Muscle layer of duodenum (tissue), 2 donors: ENCODE results near the gene YWHAQ.

Source experiments
- H3K27ac ChIP-seq: one replicate; pipeline ENCODE4 v1.7.0; 2013; ENCODE audit warnings: mild to moderate bottlenecking, low read length
- H3K27me3 ChIP-seq: one replicate; pipeline ENCODE4 v1.7.0; 2013; ENCODE audit warnings: low read depth, mild to moderate bottlenecking, control low read depth, low read length
- H3K36me3 ChIP-seq, 2 donors: one replicate each; pipeline ENCODE4 v1.7.0; 2013; ENCODE audit warnings: low read length in 2 of 2, control low read depth in 1 of 2, mild to moderate bottlenecking in 1 of 2; ENCODE audit not compliant: insufficient read depth in 2 of 2, control insufficient read depth in 1 of 2
- H3K4me1 ChIP-seq, 2 donors: one replicate each; pipeline ENCODE4 v1.7.0; 2013; ENCODE audit warnings: low read length in 2 of 2, mild to moderate bottlenecking in 2 of 2, control low read depth in 1 of 2, moderate library complexity in 1 of 2; ENCODE audit not compliant: insufficient read depth in 2 of 2, control insufficient read depth in 1 of 2
- H3K4me3 ChIP-seq, 2 donors: one replicate each; pipeline ENCODE4 v1.7.0; 2013; ENCODE audit warnings: low read length in 2 of 2, low read depth in 1 of 2, mild to moderate bottlenecking in 1 of 2
- H3K9me3 ChIP-seq, 2 donors: one replicate each; pipeline ENCODE4 v1.7.0; 2013; ENCODE audit warnings: low read length in 2 of 2, control low read depth in 1 of 2, mild to moderate bottlenecking in 1 of 2; ENCODE audit not compliant: control insufficient read depth in 1 of 2
- donor health status: healthy.

Gene YWHAQ

GRCh38 chr2:9665898-9666297 is 35.1 kb upstream of the YWHAQ start:
- no peak overlapping the region for H3K4me3 ChIP-seq
- no peaks in the 10 kb centered on the region for H3K27me3 ChIP-seq
- no peak overlapping the region for H3K27ac ChIP-seq
- H3K4me1 ChIP-seq = no peaks in the 10 kb centered on the region
- H3K9me3 ChIP-seq = no peaks in the 10 kb centered on the region
- no peaks in the 10 kb centered on the region for H3K36me3 ChIP-seq

- H3K4me3 ChIP-seq = no peak overlapping the region
- no peaks in the 10 kb centered on the region for H3K27me3 ChIP-seq
- H3K36me3 ChIP-seq = no peaks in the 10 kb centered on the region
- H3K4me1 ChIP-seq = no peaks in the 10 kb centered on the region
- no peaks in the 10 kb centered on the region for H3K9me3 ChIP-seq
- H3K27ac ChIP-seq = no peak overlapping the region
Observed at GRCh38 chr2:9664365-9664764, 33.6 kb upstream of the YWHAQ start.

- Histone ChIP-seq H3K4me3 (no peak overlapping the region), H3K4me1 (no peaks in the 10 kb centered on the region), H3K27ac (no peak overlapping the region), H3K36me3 (no peaks in the 10 kb centered on the region), H3K9me3 (no peaks in the 10 kb centered on the region), H3K27me3 (no peaks in the 10 kb centered on the region)
Observed at GRCh38 chr2:9663008-9663879, 32.4 kb upstream of the YWHAQ start.

GRCh38 chr2:9661261-9661660 is 30.5 kb upstream of the YWHAQ start:
- Histone ChIP-seq H3K27ac (no peak overlapping the region), H3K4me1 (no peaks in the 10 kb centered on the region), H3K4me3 (no peak overlapping the region), H3K36me3 (no peaks in the 10 kb centered on the region), H3K27me3 (no peaks in the 10 kb centered on the region), H3K9me3 (no peaks in the 10 kb centered on the region)

- no peaks in the 10 kb centered on the region for H3K4me1 ChIP-seq
- no peaks in the 10 kb centered on the region for H3K27me3 ChIP-seq
Observed at GRCh38 chr2:9660781-9661180, 30.0 kb upstream of the YWHAQ start.

GRCh38 chr2:9660154-9660553 is 29.4 kb upstream of the YWHAQ start:
- H3K27ac ChIP-seq = no peak overlapping the region
- no peak overlapping the region for H3K4me3 ChIP-seq
- no peaks in the 10 kb centered on the region for H3K4me1 ChIP-seq
- H3K36me3 ChIP-seq = no peaks in the 10 kb centered on the region
- H3K9me3 ChIP-seq = no peaks in the 10 kb centered on the region
- no peaks in the 10 kb centered on the region for H3K27me3 ChIP-seq

More at GRCh38 chr2:9660781-9661180, 30.0 kb upstream of the YWHAQ start:
- H3K4me3 ChIP-seq = no peak overlapping the region
- H3K36me3 ChIP-seq = no peaks in the 10 kb centered on the region
- no peak overlapping the region for H3K27ac ChIP-seq
- no peaks in the 10 kb centered on the region for H3K9me3 ChIP-seq

- H3K27ac ChIP-seq = no peak overlapping the region
- H3K36me3 ChIP-seq = no peaks in the 10 kb centered on the region
- no peak overlapping the region for H3K4me3 ChIP-seq
- no peaks in the 10 kb centered on the region for H3K27me3 ChIP-seq
- no peaks in the 10 kb centered on the region for H3K9me3 ChIP-seq
- no peaks in the 10 kb centered on the region for H3K4me1 ChIP-seq
Observed at GRCh38 chr2:9658972-9659371, 28.2 kb upstream of the YWHAQ start.

- Histone ChIP-seq H3K9me3 (no peaks in the 10 kb centered on the region), H3K4me3 (no peak overlapping the region), H3K27ac (no peak overlapping the region), H3K4me1 (no peaks in the 10 kb centered on the region), H3K36me3 (no peaks in the 10 kb centered on the region), H3K27me3 (no peaks in the 10 kb centered on the region)
Observed at GRCh38 chr2:9657731-9658130, 26.9 kb upstream of the YWHAQ start.

GRCh38 chr2:9657083-9657482 is 26.3 kb upstream of the YWHAQ start:
- no peak overlapping the region for H3K4me3 ChIP-seq
- no peaks in the 10 kb centered on the region for H3K9me3 ChIP-seq
- no peaks in the 10 kb centered on the region for H3K4me1 ChIP-seq
- no peak overlapping the region for H3K27ac ChIP-seq
- H3K36me3 ChIP-seq = no peaks in the 10 kb centered on the region
- H3K27me3 ChIP-seq = no peaks in the 10 kb centered on the region

GRCh38 chr2:9656270-9656766 is 25.5 kb upstream of the YWHAQ start:
- no peaks in the 10 kb centered on the region for H3K9me3 ChIP-seq
- no peaks in the 10 kb centered on the region for H3K4me1 ChIP-seq
- no peak overlapping the region for H3K27ac ChIP-seq
- H3K36me3 ChIP-seq = no peaks in the 10 kb centered on the region
- H3K4me3 ChIP-seq = no peak overlapping the region
- no peaks in the 10 kb centered on the region for H3K27me3 ChIP-seq

- H3K36me3 ChIP-seq = no peaks in the 10 kb centered on the region
- no peak overlapping the region for H3K27ac ChIP-seq
- no peaks in the 10 kb centered on the region for H3K4me1 ChIP-seq
- H3K9me3 ChIP-seq = no peaks in the 10 kb centered on the region
- H3K4me3 ChIP-seq = no peak overlapping the region
- H3K27me3 ChIP-seq = no peaks in the 10 kb centered on the region
Observed at GRCh38 chr2:9655441-9656269, 24.9 kb upstream of the YWHAQ start.
